PFSK-1 (cell line): ENCODE measurements around the gene DPT.

ENCODE experiments used
- FOXP2 ChIP-seq: optimal IDR thresholded peaks from 2 replicates; pipeline ENCODE3; 2011; ENCODE audit warnings: borderline replicate concordance, control low read depth, inconsistent platforms; ENCODE audit not compliant: insufficient read depth; ENCODE audit errors: extremely low read length, extremely low read depth
- POLR2AphosphoS5 ChIP-seq: IDR thresholded peaks from 2 replicates; pipeline ENCODE4 v1.6.1; 2012; ENCODE audit warnings: low read depth, mild to moderate bottlenecking, control low read depth, low read length, moderate library complexity
- REST ChIP-seq, 2 experiments: IDR thresholded peaks; 2 replicates each; pipeline versions ENCODE4 v1.6.1 to v1.8.0; 2011 to 2012; ENCODE audit warnings: low read depth in 2 of 2, low read length in 2 of 2, control low read depth in 1 of 2, inconsistent platforms in 1 of 2, mild to moderate bottlenecking in 1 of 2, moderate library complexity in 1 of 2; ENCODE audit not compliant: insufficient read depth in 1 of 2
- SIN3A ChIP-seq: IDR thresholded peaks from 2 replicates; pipeline ENCODE4 v1.6.1; 2012; ENCODE audit warnings: mild to moderate bottlenecking, low read length, moderate library complexity, borderline replicate concordance; ENCODE audit not compliant: insufficient read depth
- TAF1 ChIP-seq: IDR thresholded peaks from 2 replicates; pipeline ENCODE4 v1.6.1; 2012; ENCODE audit warnings: low read length, control low read depth, borderline replicate concordance; ENCODE audit not compliant: insufficient read depth

- TF ChIP-seq POLR2AphosphoS5 (no peak), REST (IDR thresholded peaks at IDR 0.05; ENCODE audit: insufficient read depth in 1 of 2, low read depth in 2 of 2, low read length in 2 of 2) (no peak), TAF1 (no peak), SIN3A (no peak), FOXP2 (no peak)
Observed at GRCh38 chr1:168693197-168693871, 35.7 kb downstream of the DPT start.
